Right atrium auricular region (tissue), 2 donors: ENCODE results near the gene MIPOL1. TPM values are rescaled to one million over a fixed set of nuclear protein-coding genes. Genes with fewer than 3 reads are reported as not detected.
"Not testable (repeated sequence)": the region's sequence is repeated elsewhere in the genome, so short reads cannot be mapped to it uniquely, and the experiment has no call there.

Source experiments
- DNase-seq: peaks from one replicate; pipeline ENCODE4 v3.0.0-alpha.2; 2019; ENCODE audit warnings: low spot score
- H3K27ac ChIP-seq, 2 donors: fragments of 200-600 bp; sonication (generic); 1 replicate in 1 of 2; 2 replicates in 1 of 2; pipeline ENCODE4 v1.5.1; 2016 to 2019
- H3K27me3 ChIP-seq, 2 donors: fragments of 200-600 bp; sonication (generic); one replicate each; pipeline versions ENCODE4 v1.5.1 to v1.6.0; 2017 to 2019
- H3K36me3 ChIP-seq: fragments of 200-600 bp; sonication (generic); one replicate; pipeline ENCODE4 v1.5.1; 2016
- H3K4me1 ChIP-seq, 2 donors: fragments of 200-600 bp; sonication (generic); one replicate each; pipeline versions ENCODE4 v1.5.1 to v1.6.0; 2017 to 2019
- H3K4me3 ChIP-seq, 2 donors: fragments of 200-600 bp; sonication (generic); 1 replicate in 1 of 2; 2 replicates in 1 of 2; pipeline ENCODE4 v1.5.1; 2017 to 2019; ENCODE audit warnings: mild to moderate bottlenecking in 1 of 2, moderate library complexity in 1 of 2
- H3K9me3 ChIP-seq, 2 donors: fragments of 200-600 bp; sonication (generic); one replicate each; pipeline ENCODE4 v1.5.1; 2019
- CTCF ChIP-seq, 2 donors: fragments of 200-600 bp; sonication (generic); IDR thresholded peaks; one replicate each; pipeline ENCODE4 v1.5.1; 2019; ENCODE audit warnings: antibody characterized with exemption in 2 of 2
- total RNA-seq, 2 donors: library from RNA; depleted of rRNA; stranded (reverse); fragments of >200 nt; gene quantifications; one replicate each; pipeline ENCODE4 v1.1.0, GENCODE V29; 2016

Gene MIPOL1
- total RNA-seq, 2 donors from 2014 or later, result 4.9 to 6.2 TPM

- TF ChIP-seq CTCF (IDR thresholded peaks at IDR 0.05), result no peak
- no peaks in the 10 kb centered on the region for H3K27me3 ChIP-seq
- H3K27ac ChIP-seq, result no peak overlapping the region
- H3K4me1 ChIP-seq, result no peaks in the 10 kb centered on the region
- no peak overlapping the region for H3K4me3 ChIP-seq
- no peaks in the 10 kb centered on the region for H3K9me3 ChIP-seq
- no peaks in the 10 kb centered on the region for H3K36me3 ChIP-seq
- no peak for DNase-seq
These were observed 254.6 kb downstream of the MIPOL1 start for GRCh38 chr14:37452323-37452722.

- Histone ChIP-seq H3K9me3 (no peaks in the 10 kb centered on the region), H3K4me3 (no peak overlapping the region)
- no peak for TF ChIP-seq CTCF (IDR thresholded peaks at IDR 0.05)
These were observed 256.2 kb downstream of the MIPOL1 start for GRCh38 chr14:37453985-37454384.

GRCh38 chr14:37457334-37457733 is 259.6 kb downstream of the MIPOL1 start:
- Histone ChIP-seq H3K9me3 (peaks cover 0 to 8% of the 10 kb centered on the region in 2 donors), H3K4me3 (no peak overlapping the region), H3K4me1 (no peaks in the 10 kb centered on the region), H3K27ac (no peak overlapping the region), H3K27me3 (no peaks in the 10 kb centered on the region), H3K36me3 (no peaks in the 10 kb centered on the region)
- no peak for TF ChIP-seq CTCF (IDR thresholded peaks at IDR 0.05)
- DNase-seq, result no peak

More at GRCh38 chr14:37453985-37454384, 256.2 kb downstream of the MIPOL1 start:
- no peaks in the 10 kb centered on the region for H3K27me3 ChIP-seq
- no peak for DNase-seq
- H3K36me3 ChIP-seq, result no peaks in the 10 kb centered on the region
- H3K27ac ChIP-seq, result no peak overlapping the region
- no peaks in the 10 kb centered on the region for H3K4me1 ChIP-seq

GRCh38 chr14:37462426-37462825 is 264.7 kb downstream of the MIPOL1 start:
- not testable (repeated sequence) for H3K27me3 ChIP-seq, H3K4me3 ChIP-seq, H3K27ac ChIP-seq, H3K4me1 ChIP-seq, H3K36me3 ChIP-seq, DNase-seq
- H3K9me3 ChIP-seq, result peaks cover 0 to 16% of the 10 kb centered on the region in 2 donors

- Histone ChIP-seq H3K36me3 (no peaks in the 10 kb centered on the region), H3K27ac (no peak overlapping the region), H3K4me1 (no peaks in the 10 kb centered on the region), H3K4me3 (no peak overlapping the region), H3K27me3 (no peaks in the 10 kb centered on the region), H3K9me3 (peaks cover 0 to 16% of the 10 kb centered on the region in 2 donors)
- no peak for TF ChIP-seq CTCF (IDR thresholded peaks at IDR 0.05)
- no peak for DNase-seq
These were observed 266.6 kb downstream of the MIPOL1 start for GRCh38 chr14:37464192-37464858.

GRCh38 chr14:37466003-37466622 is 268.4 kb downstream of the MIPOL1 start:
- Histone ChIP-seq H3K9me3 (peaks cover 0 to 8% of the 10 kb centered on the region in 2 donors), H3K27ac (no peak overlapping the region), H3K27me3 (no peaks in the 10 kb centered on the region), H3K36me3 (no peaks in the 10 kb centered on the region), H3K4me3 (no peak overlapping the region), H3K4me1 (no peaks in the 10 kb centered on the region)
- no peak for TF ChIP-seq CTCF (IDR thresholded peaks at IDR 0.05)
- no peak for DNase-seq
